A673 (cell line): ENCODE data around the gene GRIK1.

Source experiments
- EZH2 ChIP-seq: fragments of 200-600 bp; sonication (generic); IDR thresholded peaks from 2 replicates; pipeline ENCODE4 v1.6.1; 2017; ENCODE audit warnings: borderline replicate concordance, low read depth, mild to moderate bottlenecking, mixed read lengths, antibody characterized with exemption, low read length; ENCODE audit not compliant: poor library complexity, severe bottlenecking
- TF ChIP-seq, protein P1 (sequence below): fragments of 300-800, 200-600 bp; sonication (generic); conservative IDR thresholded peaks from 2 replicates; pipeline ENCODE4 v1.5.1; 2017; ENCODE audit warnings: low read depth, mild to moderate bottlenecking, antibody characterized with exemption, low read length, moderate library complexity, mixed read lengths

DNA sequence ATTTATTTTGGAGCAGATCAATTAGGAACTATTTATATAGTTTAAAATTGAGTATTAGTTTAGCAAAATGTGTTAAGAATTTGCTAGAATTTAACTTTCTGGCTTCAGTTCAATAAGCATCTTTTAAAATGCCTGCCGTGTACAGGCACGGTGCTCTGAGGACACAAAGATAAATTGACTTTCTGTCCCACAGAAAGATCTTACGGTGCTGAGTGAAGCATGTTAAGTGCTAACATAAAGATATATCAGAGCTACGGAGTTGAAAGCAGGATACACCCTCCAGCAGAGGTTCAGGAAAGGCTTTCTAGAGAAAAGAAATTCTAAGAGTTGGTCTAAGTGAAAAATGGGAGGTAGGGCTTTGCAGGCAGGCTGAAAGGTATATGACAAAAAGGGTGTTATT lies 305.4 kb downstream of the GRIK1 start:
- TF ChIP-seq, protein P1, sequence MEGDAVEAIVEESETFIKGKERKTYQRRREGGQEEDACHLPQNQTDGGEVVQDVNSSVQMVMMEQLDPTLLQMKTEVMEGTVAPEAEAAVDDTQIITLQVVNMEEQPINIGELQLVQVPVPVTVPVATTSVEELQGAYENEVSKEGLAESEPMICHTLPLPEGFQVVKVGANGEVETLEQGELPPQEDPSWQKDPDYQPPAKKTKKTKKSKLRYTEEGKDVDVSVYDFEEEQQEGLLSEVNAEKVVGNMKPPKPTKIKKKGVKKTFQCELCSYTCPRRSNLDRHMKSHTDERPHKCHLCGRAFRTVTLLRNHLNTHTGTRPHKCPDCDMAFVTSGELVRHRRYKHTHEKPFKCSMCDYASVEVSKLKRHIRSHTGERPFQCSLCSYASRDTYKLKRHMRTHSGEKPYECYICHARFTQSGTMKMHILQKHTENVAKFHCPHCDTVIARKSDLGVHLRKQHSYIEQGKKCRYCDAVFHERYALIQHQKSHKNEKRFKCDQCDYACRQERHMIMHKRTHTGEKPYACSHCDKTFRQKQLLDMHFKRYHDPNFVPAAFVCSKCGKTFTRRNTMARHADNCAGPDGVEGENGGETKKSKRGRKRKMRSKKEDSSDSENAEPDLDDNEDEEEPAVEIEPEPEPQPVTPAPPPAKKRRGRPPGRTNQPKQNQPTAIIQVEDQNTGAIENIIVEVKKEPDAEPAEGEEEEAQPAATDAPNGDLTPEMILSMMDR: no peak
- TF ChIP-seq EZH2: no peak
